Right lobe of liver (tissue), 6 donors: Measurements from ENCODE around the gene LIG4. TPM values are rescaled to one million over a fixed set of nuclear protein-coding genes. Genes with fewer than 3 reads are reported as not detected.

ENCODE experiments used
- ATAC-seq, 4 donors: fragments of 200-7000 bp; cut with Tn5 transposase; one replicate each; pipeline ENCODE4 v1.9.1; 2020; ENCODE audit warnings: mild to moderate bottlenecking in 4 of 4, moderate library complexity in 4 of 4
- DNase-seq, 3 donors: peaks; one replicate each; pipeline ENCODE4 v3.0.0-alpha.2; 2020
- H3K27ac ChIP-seq, 3 donors: fragments of 200-600 bp; one replicate each; pipeline ENCODE4 v1.8.0; 2022
- H3K27me3 ChIP-seq, 2 donors: fragments of 200-600 bp; one replicate each; pipeline ENCODE4 v1.8.0; 2022
- H3K36me3 ChIP-seq, 4 donors: fragments of 200-600 bp; sonication (generic) in 1 of 4; one replicate each; pipeline versions ENCODE4 v1.5.1 to v1.8.0; 2017 to 2022; ENCODE audit warnings: control low read depth in 1 of 4
- H3K4me1 ChIP-seq, 4 donors: fragments of 200-600 bp; sonication (generic) in 1 of 4; one replicate each; pipeline versions ENCODE4 v1.5.1 to v1.8.0; 2017 to 2022; ENCODE audit warnings: control low read depth in 1 of 4
- H3K4me3 ChIP-seq, 3 donors: fragments of 200-600 bp; one replicate each; pipeline ENCODE4 v1.8.0; 2022
- H3K9me3 ChIP-seq, 4 donors: fragments of 200-600 bp; sonication (generic) in 1 of 4; one replicate each; pipeline versions ENCODE4 v1.5.1 to v1.8.0; 2017 to 2022; ENCODE audit warnings: control low read depth in 1 of 4
- POLR2A ChIP-seq: fragments of 450-650 bp; IDR thresholded peaks from one replicate; pipeline ENCODE4 v1.6.1; 2017; ENCODE audit warnings: antibody characterized with exemption, mild to moderate bottlenecking
- WGBS: methylation state at CpG from one replicate; pipeline ENCODE4 v1.1.6; 2018; ENCODE audit warnings: low coverage, low lambda C conversion rate; ENCODE audit not compliant: insufficient coverage; ENCODE audit errors: missing lambda C conversion rate; 5-methylcytosine and 5-hydroxymethylcytosine counted together
- intact Hi-C, 2 donors: fragments of 100-400 bp; cut with DNase I; formaldehyde crosslinking; loops; one replicate each; pipeline versions ENCODE4 v1.11.2 to v1.14.1; 2022
- long read RNA-seq: library from polyadenylated mRNA; unstranded; transcript quantifications from one replicate; pipeline ENCODE4 v2.0.0, GENCODE V29; 2019
- total RNA-seq, 6 experiments: library from RNA; depleted of rRNA in 2 of 6; stranded (reverse); fragments of >200 nt in 2 of 6; fragmentation: NEBNext Ultra II Directional in 3 of 6; extraction: Animal tissue kit (Norgen Biotek cat#: 25700) in 3 of 6; gene quantifications; one replicate each; pipeline versions ENCODE4 v1.1.0 to v1.2.4, GENCODE V29; 2016 to 2023
- TF ChIP-seq, protein P1 (sequence below), 4 donors: fragments of 200-600 bp in 3 of 4; fragments of 450-650 bp in 1 of 4; IDR thresholded peaks; one replicate each; pipeline versions ENCODE4 v1.5.1 to v1.8.0; 2016 to 2022; ENCODE audit warnings: antibody characterized with exemption in 4 of 4, mild to moderate bottlenecking in 2 of 4
- donor health status: DM: no; HTN: yes; CAD: no.
- donor health status: DM: no; HTN: no; CAD: no.
- donor health status: DM: no; HTN: no; CAD: no.
- donor health status: DM: no; HTN: yes; CAD: no.
- donor health status: DM: no; HTN: yes; CAD: no.

LIG4 gene
- total RNA-seq = 1 to 10 TPM; 6.2 to 10.0 (median 7.1) TPM
- long read RNA-seq, partial matches to known transcripts = 0 of 1 reads
- long read RNA-seq, other reads (novel, unspliced or antisense) = 1 of 1 reads

DNA sequence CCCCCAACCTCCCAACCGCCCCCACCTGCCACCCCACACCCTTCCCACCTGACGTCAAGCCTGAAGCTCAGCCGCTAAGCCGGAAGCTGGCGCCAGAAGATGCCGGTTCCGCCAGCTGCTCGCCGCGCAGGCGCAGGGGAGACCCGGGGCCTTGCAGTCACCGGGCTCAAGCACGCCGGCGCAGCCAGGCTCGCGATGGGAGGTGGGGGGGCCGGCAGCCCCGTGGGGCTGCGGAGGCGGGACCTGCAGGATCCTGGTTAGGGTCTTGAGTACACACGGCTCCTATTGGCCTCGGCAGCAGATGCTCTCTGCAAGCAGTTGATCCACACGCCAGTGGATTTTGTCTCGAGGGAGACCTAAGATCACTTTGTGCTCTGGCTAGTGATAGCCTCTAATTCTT is at the start of gene LIG4:
TSS of gene LIG4 (minus strand) at position 101 of the 400 bp plus-strand sequence. CDS start 4,268 bp downstream, outside the sequence.
- intact Hi-C loops = no loop called here
- 0% methylated on average over 14 of the region's 26 CpGs for WGBS
- Histone ChIP-seq H3K27ac (peak within 1 kb of the TSS; percentile 3 to 91 (median 89)), H3K36me3 (peaks cover 0 to 5% (median 2%) of the 10 kb centered on the region in 4 donors), H3K4me1 (peaks cover 0 to 35% (median 11%) of the 10 kb centered on the region in 4 donors), H3K4me3 (peak within 1 kb of the TSS; percentile 29 to 54 (median 44)), H3K9me3 (no peaks in the 10 kb centered on the region), H3K27me3 (no peaks in the 10 kb centered on the region)
- peak; percentile 89 to 93 (median 92) for DNase-seq
- ATAC-seq = peak; percentile 67 to 78 (median 72)
- TF ChIP-seq, protein P1, sequence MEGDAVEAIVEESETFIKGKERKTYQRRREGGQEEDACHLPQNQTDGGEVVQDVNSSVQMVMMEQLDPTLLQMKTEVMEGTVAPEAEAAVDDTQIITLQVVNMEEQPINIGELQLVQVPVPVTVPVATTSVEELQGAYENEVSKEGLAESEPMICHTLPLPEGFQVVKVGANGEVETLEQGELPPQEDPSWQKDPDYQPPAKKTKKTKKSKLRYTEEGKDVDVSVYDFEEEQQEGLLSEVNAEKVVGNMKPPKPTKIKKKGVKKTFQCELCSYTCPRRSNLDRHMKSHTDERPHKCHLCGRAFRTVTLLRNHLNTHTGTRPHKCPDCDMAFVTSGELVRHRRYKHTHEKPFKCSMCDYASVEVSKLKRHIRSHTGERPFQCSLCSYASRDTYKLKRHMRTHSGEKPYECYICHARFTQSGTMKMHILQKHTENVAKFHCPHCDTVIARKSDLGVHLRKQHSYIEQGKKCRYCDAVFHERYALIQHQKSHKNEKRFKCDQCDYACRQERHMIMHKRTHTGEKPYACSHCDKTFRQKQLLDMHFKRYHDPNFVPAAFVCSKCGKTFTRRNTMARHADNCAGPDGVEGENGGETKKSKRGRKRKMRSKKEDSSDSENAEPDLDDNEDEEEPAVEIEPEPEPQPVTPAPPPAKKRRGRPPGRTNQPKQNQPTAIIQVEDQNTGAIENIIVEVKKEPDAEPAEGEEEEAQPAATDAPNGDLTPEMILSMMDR (IDR thresholded peaks at IDR 0.05) = no peak
- peak; percentile 49 for TF ChIP-seq POLR2A

DNA sequence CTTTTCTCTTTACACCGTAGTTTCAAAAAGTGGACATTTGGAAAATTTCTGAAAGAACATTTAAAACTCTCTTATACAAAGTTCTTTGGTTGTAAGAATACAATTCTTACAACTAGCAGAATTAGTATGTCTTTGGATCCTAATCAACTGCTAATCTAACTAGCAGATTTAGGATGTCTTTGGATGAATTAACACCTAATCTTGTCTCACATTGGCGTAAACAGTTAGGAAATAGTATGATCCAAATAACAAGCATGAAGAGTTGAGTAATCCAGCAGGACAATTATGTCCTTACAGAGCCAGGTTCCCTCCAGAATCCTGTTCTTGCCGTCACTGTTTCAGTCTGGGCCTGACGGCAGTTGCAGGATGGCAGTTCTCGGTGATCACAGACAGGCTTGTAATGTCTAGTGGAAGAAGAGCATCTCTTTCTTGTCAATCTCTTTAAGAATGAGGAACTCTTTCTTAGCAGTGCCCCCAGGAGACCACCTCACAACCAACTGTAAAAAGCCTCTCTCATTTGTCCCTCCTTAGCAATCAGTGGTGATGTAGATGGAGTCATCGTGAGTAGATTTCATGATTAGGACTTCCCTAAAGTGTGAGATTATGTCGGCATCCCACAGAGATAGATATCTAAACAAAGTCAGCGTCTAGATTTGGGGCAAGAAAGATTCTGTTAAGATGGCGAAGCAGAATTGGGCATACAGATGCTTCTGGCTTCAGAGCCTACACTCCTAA is 48.5 kb upstream of the LIG4 start:
- no peaks in the 10 kb centered on the region for H3K4me1 ChIP-seq
- 94% methylated on average over 9 of the region's 9 CpGs for whole genome bisulfite sequencing
- no peak for ATAC-seq

DNA sequence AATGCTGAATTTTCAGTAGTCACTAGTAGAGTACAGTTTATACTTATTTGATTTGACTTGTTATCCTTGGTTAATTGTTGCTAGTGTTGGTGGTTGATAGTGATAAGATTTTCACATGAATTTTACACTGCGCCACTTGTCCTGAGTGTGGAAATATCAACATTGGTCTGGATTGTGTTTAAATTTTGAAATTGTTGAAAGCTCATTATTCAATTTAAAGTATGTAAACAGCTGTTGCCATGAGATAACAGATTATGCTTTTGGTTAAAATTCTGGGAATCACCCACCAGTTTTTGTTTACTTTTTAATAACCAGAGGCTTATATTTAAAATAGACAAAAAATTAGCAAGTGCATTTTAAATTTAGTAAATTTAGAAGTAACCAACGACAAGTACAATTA is 41.9 kb upstream of the LIG4 start:
- 63% methylated on average over 2 of the region's 2 CpGs for WGBS
- no peaks in the 10 kb centered on the region for H3K4me1 ChIP-seq
- H3K36me3 ChIP-seq = no peaks in the 10 kb centered on the region
- ATAC-seq (no peak), DNase-seq (no peak)
- H3K9me3 ChIP-seq = no peaks in the 10 kb centered on the region
- H3K27ac ChIP-seq = no peak overlapping the region
- no peaks in the 10 kb centered on the region for H3K27me3 ChIP-seq
- no peak overlapping the region for H3K4me3 ChIP-seq
- intact Hi-C loops = no loop called here
- TF ChIP-seq POLR2A = no peak
- TF ChIP-seq, protein P1 (IDR thresholded peaks at IDR 0.05) = no peak

More for the DNA sequence above, 48.5 kb upstream of the LIG4 start:
- intact Hi-C loops = no loop called here
- H3K9me3 ChIP-seq = no peaks in the 10 kb centered on the region
- no peak overlapping the region for H3K27ac ChIP-seq
- TF ChIP-seq POLR2A = no peak
- TF ChIP-seq, protein P1 (IDR thresholded peaks at IDR 0.05) = no peak
- DNase-seq = no peak
- H3K36me3 ChIP-seq = no peaks in the 10 kb centered on the region
- no peaks in the 10 kb centered on the region for H3K27me3 ChIP-seq
- no peak overlapping the region for H3K4me3 ChIP-seq

DNA sequence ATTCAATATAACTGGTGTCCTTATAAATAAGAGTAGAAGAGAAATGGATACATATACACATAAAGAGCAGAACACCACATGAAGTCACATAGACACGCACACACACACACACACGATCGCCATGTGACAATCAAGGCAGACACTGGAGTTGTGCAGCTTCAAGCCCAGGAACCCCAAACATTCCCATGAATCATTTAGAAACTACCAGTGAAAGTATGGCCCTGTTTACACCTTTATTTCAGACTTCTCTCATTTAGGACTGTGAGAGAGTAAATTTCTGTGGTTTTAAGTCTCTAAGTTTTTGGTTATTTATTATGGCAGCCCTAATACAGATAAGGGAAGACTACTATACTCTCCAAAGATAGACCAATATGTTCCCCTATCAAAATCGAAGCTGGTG is 33.8 kb upstream of the LIG4 start:
- WGBS = 68% methylated on average over 4 of the region's 4 CpGs
- no peak for DNase-seq
- Histone ChIP-seq H3K9me3 (no peaks in the 10 kb centered on the region), H3K27me3 (no peaks in the 10 kb centered on the region), H3K4me3 (no peak overlapping the region), H3K4me1 (no peaks in the 10 kb centered on the region), H3K27ac (no peak overlapping the region), H3K36me3 (no peaks in the 10 kb centered on the region)
- TF ChIP-seq, protein P1 (IDR thresholded peaks at IDR 0.05) = no peak
- TF ChIP-seq POLR2A = no peak
- ATAC-seq = no peak
- intact Hi-C loops = no loop called here
